Breast epithelium (tissue), 3 donors: ENCODE results near the gene GOLGA8M.
"Not testable (repeated sequence)": the region's sequence is repeated elsewhere in the genome, so short reads cannot be mapped to it uniquely, and the experiment has no call there.

Experiments used
- CTCF ChIP-seq, 3 donors: fragments of 450-650 bp; IDR thresholded peaks; one replicate each; pipeline ENCODE4 v1.5.1; 2016 to 2017; ENCODE audit warnings: antibody characterized with exemption in 3 of 3, mild to moderate bottlenecking in 3 of 3, moderate library complexity in 3 of 3
- POLR2A ChIP-seq: fragments of 450-650 bp; IDR thresholded peaks from one replicate; pipeline ENCODE4 v1.6.1; 2016; ENCODE audit warnings: antibody characterized with exemption, mild to moderate bottlenecking, moderate library complexity
- POLR2AphosphoS5 ChIP-seq, 3 donors: sonication (generic); formaldehyde crosslinking; IDR thresholded peaks; one replicate each; pipeline ENCODE4 v1.6.1; 2017; ENCODE audit warnings: antibody characterized with exemption in 3 of 3

- not testable (repeated sequence) for TF ChIP-seq CTCF (IDR thresholded peaks at IDR 0.05); POLR2A; POLR2AphosphoS5 (IDR thresholded peaks at IDR 0.05)
Observed at GRCh38 chr15:28719626-28720025, 7.4 kb upstream of the GOLGA8M start.
